ENCODE measurements around the gene ARRDC2.
A peak's percentile ranks its signal among the peaks of the same experiment; 100 is the strongest.

The ARRDC2 gene

DNA sequence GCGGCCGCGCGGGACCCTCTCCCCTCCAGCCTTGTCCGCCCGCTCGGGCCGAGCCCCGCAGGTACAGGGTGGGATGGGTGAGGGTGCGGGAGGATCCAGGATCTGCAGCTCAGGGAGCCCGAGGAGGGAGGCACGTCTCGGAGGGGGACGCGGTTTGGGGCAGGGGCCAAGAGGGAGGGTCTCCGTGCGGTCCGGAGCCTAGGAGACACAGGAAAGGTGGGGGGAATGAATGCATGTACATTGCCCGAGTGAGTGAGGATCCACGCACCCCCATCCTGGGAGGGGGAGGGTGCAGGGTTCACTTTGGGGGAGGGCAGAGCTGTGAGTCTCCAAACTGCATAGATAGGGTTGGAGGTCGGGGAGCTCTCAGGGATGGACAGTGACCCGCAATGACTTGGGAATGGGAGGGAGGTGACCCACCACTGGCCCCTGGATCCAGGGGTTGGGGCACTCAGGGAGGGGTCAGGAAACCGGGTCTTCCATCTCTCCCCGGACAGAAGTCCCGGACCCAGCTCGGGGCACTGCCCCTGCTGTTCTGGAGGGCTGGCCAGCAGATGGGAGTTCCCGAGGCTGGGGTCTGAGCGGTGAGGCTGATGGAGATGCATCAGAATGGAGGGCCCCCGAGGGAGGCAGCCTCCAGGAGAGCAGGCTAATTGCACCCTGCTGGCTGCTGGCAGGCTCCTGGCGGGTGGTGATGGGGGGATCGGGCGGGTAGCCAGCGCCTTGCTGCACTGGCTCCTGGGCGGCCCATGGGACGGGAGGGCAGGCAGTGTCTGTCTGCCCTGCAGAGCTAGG lies 40.5 kb upstream of the ARRDC2 start:
- TF ChIP-seq, protein P1, sequence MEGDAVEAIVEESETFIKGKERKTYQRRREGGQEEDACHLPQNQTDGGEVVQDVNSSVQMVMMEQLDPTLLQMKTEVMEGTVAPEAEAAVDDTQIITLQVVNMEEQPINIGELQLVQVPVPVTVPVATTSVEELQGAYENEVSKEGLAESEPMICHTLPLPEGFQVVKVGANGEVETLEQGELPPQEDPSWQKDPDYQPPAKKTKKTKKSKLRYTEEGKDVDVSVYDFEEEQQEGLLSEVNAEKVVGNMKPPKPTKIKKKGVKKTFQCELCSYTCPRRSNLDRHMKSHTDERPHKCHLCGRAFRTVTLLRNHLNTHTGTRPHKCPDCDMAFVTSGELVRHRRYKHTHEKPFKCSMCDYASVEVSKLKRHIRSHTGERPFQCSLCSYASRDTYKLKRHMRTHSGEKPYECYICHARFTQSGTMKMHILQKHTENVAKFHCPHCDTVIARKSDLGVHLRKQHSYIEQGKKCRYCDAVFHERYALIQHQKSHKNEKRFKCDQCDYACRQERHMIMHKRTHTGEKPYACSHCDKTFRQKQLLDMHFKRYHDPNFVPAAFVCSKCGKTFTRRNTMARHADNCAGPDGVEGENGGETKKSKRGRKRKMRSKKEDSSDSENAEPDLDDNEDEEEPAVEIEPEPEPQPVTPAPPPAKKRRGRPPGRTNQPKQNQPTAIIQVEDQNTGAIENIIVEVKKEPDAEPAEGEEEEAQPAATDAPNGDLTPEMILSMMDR (IDR thresholded peaks at IDR 0.05; ENCODE audit: low read depth, low read length), result no peak
- DNase-seq (ENCODE audit: low read depth in 2 of 2), result no peak
- H3K4me3 ChIP-seq (replicated peaks in 1 of 2; ENCODE audit: low read depth in 2 of 2, low read length in 2 of 2), result peak overlapping the region in 1 of 2 donors; percentile 14

DNA sequence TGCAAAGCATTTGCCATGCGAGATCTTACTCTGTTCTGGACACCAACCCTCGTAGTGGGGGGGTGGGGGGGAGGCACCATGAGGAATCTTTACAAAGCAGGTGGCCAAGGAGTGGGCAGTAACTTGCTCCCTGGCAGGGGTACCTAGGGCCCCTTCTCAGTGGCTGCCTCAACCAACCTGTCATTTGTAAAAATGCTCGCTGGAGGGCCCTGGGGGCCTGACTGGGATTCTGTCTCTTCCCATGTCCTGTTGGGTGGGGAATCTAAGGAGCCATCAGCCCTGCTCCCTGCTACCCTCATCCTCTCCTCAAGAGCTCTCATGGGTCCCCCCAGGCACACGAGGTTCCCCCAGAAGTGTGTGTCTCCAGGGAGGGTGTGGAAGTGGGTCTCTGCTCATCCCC lies 39.6 kb upstream of the ARRDC2 start:
- no peak for DNase-seq (ENCODE audit: low read depth in 2 of 2)
- TF ChIP-seq, protein P1 (IDR thresholded peaks at IDR 0.05; ENCODE audit: low read depth, low read length), result no peak
- H3K4me3 ChIP-seq (replicated peaks in 1 of 2; ENCODE audit: low read depth in 2 of 2, low read length in 2 of 2), result no peak overlapping the region

DNA sequence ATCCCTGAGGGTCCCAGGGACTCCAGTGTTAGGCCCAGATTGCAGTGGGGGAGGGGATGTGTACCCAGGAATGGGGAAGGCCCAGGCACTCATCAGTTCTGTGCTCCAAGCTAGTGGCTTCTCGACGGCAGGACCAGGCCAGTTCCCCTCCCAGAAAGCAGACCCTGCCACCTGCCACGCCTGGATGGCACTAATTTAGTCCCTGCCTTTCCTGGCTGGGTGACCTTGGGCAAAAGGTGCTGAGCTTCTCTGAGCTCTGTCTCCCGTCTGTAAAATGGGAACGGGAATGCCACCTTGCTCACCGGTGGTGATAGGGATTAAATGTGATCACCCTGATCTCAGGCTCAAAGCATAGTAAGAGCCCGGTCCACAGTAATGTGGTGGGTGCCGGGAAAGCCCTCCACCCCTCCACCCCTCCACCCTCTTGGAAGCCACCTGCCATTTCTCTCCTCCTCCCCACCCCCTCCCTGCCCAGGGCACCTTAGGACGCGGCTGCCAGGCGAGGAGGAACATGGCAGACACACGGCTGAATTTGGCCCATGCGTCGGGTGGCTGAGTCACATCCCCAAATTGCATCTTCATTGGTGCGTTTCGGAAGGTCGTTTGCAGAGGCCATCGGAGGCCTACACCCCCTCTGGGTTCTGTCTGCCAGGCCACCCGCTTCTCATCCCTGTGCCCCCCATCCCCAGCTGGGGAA lies 38.7 kb upstream of the ARRDC2 start:
- H3K4me3 ChIP-seq (replicated peaks in 1 of 2; ENCODE audit: low read depth in 2 of 2, low read length in 2 of 2), result no peak overlapping the region
- TF ChIP-seq, protein P1 (IDR thresholded peaks at IDR 0.05; ENCODE audit: low read depth, low read length), result no peak
- no peak for DNase-seq (ENCODE audit: low read depth in 2 of 2)

DNA sequence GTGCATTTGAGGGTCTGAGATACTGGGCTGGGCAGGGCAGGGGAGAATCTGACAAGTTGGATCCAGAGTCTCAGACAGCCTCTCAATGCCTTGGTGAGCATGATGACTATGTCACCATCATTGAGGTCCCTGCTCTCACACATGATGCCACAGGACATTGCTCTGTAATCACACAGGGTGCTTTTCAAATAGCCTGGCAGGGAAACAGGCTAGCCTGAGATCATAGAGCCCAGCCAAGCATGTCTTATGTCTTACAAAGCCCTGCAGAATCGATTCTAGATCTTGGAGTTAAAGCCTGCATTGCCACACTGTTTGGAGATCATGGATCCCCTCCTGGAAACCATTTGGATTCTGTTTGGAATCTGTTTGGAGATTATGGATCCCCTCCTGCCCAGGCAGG lies 35.7 kb upstream of the ARRDC2 start:
- DNase-seq (ENCODE audit: low read depth in 2 of 2), result no peak

DNA sequence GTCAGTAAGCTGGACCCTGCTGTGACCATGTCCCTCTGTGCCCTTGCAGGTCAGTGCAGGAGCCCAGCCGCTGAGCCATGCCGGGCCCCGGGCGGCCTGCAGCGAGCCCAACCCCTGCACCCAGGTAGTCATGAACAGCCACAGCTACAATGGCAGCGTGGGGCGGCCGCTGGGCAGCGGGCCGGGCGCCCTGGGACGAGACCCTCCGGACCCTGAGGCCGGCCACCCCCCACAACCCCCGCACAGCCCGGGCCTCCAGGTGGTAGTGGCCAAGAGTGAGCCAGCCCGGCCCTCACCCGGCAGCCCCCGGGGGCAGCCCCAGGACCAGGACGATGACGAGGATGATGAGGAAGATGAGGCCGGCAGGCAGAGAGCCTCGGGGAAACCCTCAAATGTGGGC lies 34.2 kb upstream of the ARRDC2 start:
- H3K4me3 ChIP-seq (replicated peaks in 1 of 2; ENCODE audit: low read depth in 2 of 2, low read length in 2 of 2), result no peak overlapping the region
- no peak for DNase-seq (ENCODE audit: low read depth in 2 of 2)
- TF ChIP-seq, protein P1 (IDR thresholded peaks at IDR 0.05; ENCODE audit: low read depth, low read length), result no peak

More for the DNA sequence above, 35.7 kb upstream of the ARRDC2 start:
- TF ChIP-seq, protein P1 (IDR thresholded peaks at IDR 0.05; ENCODE audit: low read depth, low read length), result no peak
- H3K4me3 ChIP-seq (replicated peaks in 1 of 2; ENCODE audit: low read depth in 2 of 2, low read length in 2 of 2), result no peak overlapping the region

DNA sequence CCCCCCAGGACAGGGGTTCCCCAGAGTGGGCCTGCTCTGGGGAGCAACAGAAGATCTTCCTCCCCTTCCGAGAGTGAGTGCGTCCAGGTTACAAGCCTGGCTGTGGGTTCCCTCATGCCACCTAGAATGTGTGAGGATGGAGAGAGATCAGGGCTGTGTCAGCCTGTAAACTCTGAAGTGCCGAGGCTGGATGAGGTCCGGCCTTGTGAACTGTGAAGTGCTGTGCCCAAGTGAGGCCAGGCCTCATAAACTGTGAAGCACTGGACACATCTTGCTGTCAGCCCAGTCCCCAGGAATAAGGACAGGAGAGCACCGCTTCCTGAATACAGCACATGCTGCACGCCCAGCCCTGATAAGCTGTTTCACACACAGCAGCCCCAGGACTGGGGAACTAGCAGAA lies 33.4 kb upstream of the ARRDC2 start:
- no peak for DNase-seq (ENCODE audit: low read depth in 2 of 2)
- TF ChIP-seq, protein P1 (IDR thresholded peaks at IDR 0.05; ENCODE audit: low read depth, low read length), result no peak
- no peak overlapping the region for H3K4me3 ChIP-seq (replicated peaks in 1 of 2; ENCODE audit: low read depth in 2 of 2, low read length in 2 of 2)
